GM20431 (cell line): ENCODE measurements around the gene SYT6.

ENCODE experiments used
- in situ Hi-C: fragments of 300-500 bp; cut with MseI, MboI; formaldehyde crosslinking; loops from one replicate; pipeline ENCODE4 v1.15.0; 2020; ENCODE audit warnings: low sequenced_read_pairs; ENCODE audit not compliant: unreplicated experiment

The SYT6 gene

GRCh38 chr1:114097109-114097508 is 56.6 kb downstream of the SYT6 start:
- in situ Hi-C loops, result no loop called here

- in situ Hi-C loops, result no loop called here
These were observed 59.0 kb downstream of the SYT6 start for GRCh38 chr1:114094675-114095074.

GRCh38 chr1:114094363-114094634 is 59.4 kb downstream of the SYT6 start:
- in situ Hi-C loops, result no loop called here

GRCh38 chr1:114093624-114094362 is 59.9 kb downstream of the SYT6 start:
- in situ Hi-C loops, result no loop called here

- in situ Hi-C loops, result no loop called here
These were observed 61.2 kb downstream of the SYT6 start for GRCh38 chr1:114092186-114093062.

- in situ Hi-C loops, result no loop called here
These were observed 62.0 kb downstream of the SYT6 start for GRCh38 chr1:114091711-114092110.

- in situ Hi-C loops, result no loop called here
These were observed 62.7 kb downstream of the SYT6 start for GRCh38 chr1:114090738-114091505.

- in situ Hi-C loops, result no loop called here
These were observed 64.0 kb downstream of the SYT6 start for GRCh38 chr1:114089502-114090138.

GRCh38 chr1:114088392-114089299 is 65.0 kb downstream of the SYT6 start:
- in situ Hi-C loops, result no loop called here

- in situ Hi-C loops, result no loop called here
These were observed 66.2 kb downstream of the SYT6 start for GRCh38 chr1:114087495-114087894.

GRCh38 chr1:114086601-114087368 is 66.9 kb downstream of the SYT6 start:
- in situ Hi-C loops, result no loop called here

- in situ Hi-C loops, result no loop called here
These were observed 70.6 kb downstream of the SYT6 start for GRCh38 chr1:114082867-114083585.

- in situ Hi-C loops, result no loop called here
These were observed 71.4 kb downstream of the SYT6 start for GRCh38 chr1:114082304-114082630.

- in situ Hi-C loops, result no loop called here
These were observed 72.0 kb downstream of the SYT6 start for GRCh38 chr1:114081437-114082303.

GRCh38 chr1:114080511-114081436 is 72.9 kb downstream of the SYT6 start:
- in situ Hi-C loops, result no loop called here

GRCh38 chr1:114079596-114080190 is 74.0 kb downstream of the SYT6 start:
- in situ Hi-C loops, result no loop called here
